WERI-Rb-1 (cell line): Measurements from ENCODE around the gene CCDC50.

Source experiments
- DNase-seq: peaks from one replicate; pipeline ENCODE4 v3.0.0-alpha.2; 2020
- H3K27ac ChIP-seq: fragments of 250-450 bp; sonication (Bioruptor Pico); 2 replicates; pipeline ENCODE4 v1.5.1; 2020; ENCODE audit warnings: mild to moderate bottlenecking, moderate library complexity
- H3K27me3 ChIP-seq: fragments of 250-450 bp; sonication (Bioruptor Pico); 2 replicates; pipeline ENCODE4 v1.5.1; 2021; ENCODE audit warnings: mild to moderate bottlenecking, low read depth, moderate library complexity; ENCODE audit not compliant: insufficient read depth, severe bottlenecking
- H3K36me3 ChIP-seq: fragments of 250-450 bp; sonication (Bioruptor Pico); 2 replicates; pipeline ENCODE4 v1.5.1; 2020; ENCODE audit warnings: mild to moderate bottlenecking, moderate library complexity
- H3K4me3 ChIP-seq: 2 replicates; pipeline ENCODE4 v1.5.1; 2011; ENCODE audit warnings: low read depth, mild to moderate bottlenecking, control low read depth, low read length
- H3K9me3 ChIP-seq: fragments of 250-450 bp; sonication (Bioruptor Pico); 2 replicates; pipeline ENCODE4 v1.5.1; 2021; ENCODE audit warnings: mild to moderate bottlenecking, moderate library complexity; ENCODE audit not compliant: severe bottlenecking
- CTCF ChIP-seq: IDR thresholded peaks from 2 replicates; pipeline ENCODE4 v1.5.1; 2011; ENCODE audit warnings: low read depth, mild to moderate bottlenecking, control low read depth, inconsistent platforms, low read length

CCDC50 gene

GRCh38 chr3:191412759-191413158, 83.6 kb downstream of the CCDC50 start:
- Histone ChIP-seq H3K9me3 (peaks cover 2% of the 10 kb centered on the region), H3K36me3 (no peaks in the 10 kb centered on the region), H3K4me3 (no peak overlapping the region), H3K27ac (no peak overlapping the region), H3K27me3 (no peaks in the 10 kb centered on the region)
- no peak for DNase-seq
- no peak for TF ChIP-seq CTCF

GRCh38 chr3:191414286-191414685, 85.1 kb downstream of the CCDC50 start:
- H3K27ac ChIP-seq: no peak overlapping the region
- TF ChIP-seq CTCF: no peak

GRCh38 chr3:191414732-191415131, 85.5 kb downstream of the CCDC50 start:
- 0 out of 2 replicates have a peak, but pooled peaks have one; percentile 5 for TF ChIP-seq CTCF

More at GRCh38 chr3:191414286-191414685, 85.1 kb downstream of the CCDC50 start:
- no peak overlapping the region for H3K4me3 ChIP-seq
- H3K27me3 ChIP-seq: no peaks in the 10 kb centered on the region
- peaks cover 2% of the 10 kb centered on the region for H3K9me3 ChIP-seq
- no peaks in the 10 kb centered on the region for H3K36me3 ChIP-seq
- DNase-seq: no peak

GRCh38 chr3:191415566-191415965, 86.4 kb downstream of the CCDC50 start:
- no peak overlapping the region for H3K27ac ChIP-seq
- H3K27me3 ChIP-seq: no peaks in the 10 kb centered on the region
- H3K36me3 ChIP-seq: no peaks in the 10 kb centered on the region
- no peak for TF ChIP-seq CTCF
- no peak overlapping the region for H3K4me3 ChIP-seq
- no peak for DNase-seq
- no peaks in the 10 kb centered on the region for H3K9me3 ChIP-seq

More at GRCh38 chr3:191414732-191415131, 85.5 kb downstream of the CCDC50 start:
- H3K27ac ChIP-seq: no peak overlapping the region
- no peak for DNase-seq
- no peak overlapping the region for H3K4me3 ChIP-seq
- H3K27me3 ChIP-seq: no peaks in the 10 kb centered on the region
- no peaks in the 10 kb centered on the region for H3K36me3 ChIP-seq
- H3K9me3 ChIP-seq: peaks cover under 1% of the 10 kb centered on the region

GRCh38 chr3:191417457-191417729, 88.2 kb downstream of the CCDC50 start:
- no peak for TF ChIP-seq CTCF
- no peaks in the 10 kb centered on the region for H3K27me3 ChIP-seq

GRCh38 chr3:191420771-191421170, 91.6 kb downstream of the CCDC50 start:
- Histone ChIP-seq H3K4me3 (no peak overlapping the region), H3K27ac (no peak overlapping the region), H3K9me3 (no peaks in the 10 kb centered on the region), H3K27me3 (no peaks in the 10 kb centered on the region), H3K36me3 (no peaks in the 10 kb centered on the region)
- DNase-seq: no peak
- no peak for TF ChIP-seq CTCF

More at GRCh38 chr3:191417457-191417729, 88.2 kb downstream of the CCDC50 start:
- Histone ChIP-seq H3K27ac (no peak overlapping the region), H3K4me3 (no peak overlapping the region), H3K36me3 (no peaks in the 10 kb centered on the region), H3K9me3 (no peaks in the 10 kb centered on the region)
- no peak for DNase-seq
